HG02981 (cell line): Measurements from ENCODE around the gene MYEOV.

Source experiments
- ATAC-seq: cut with Tn5 transposase; IDR thresholded peaks from one replicate; pipeline ENCODE4 v1.9.1; 2021; ENCODE audit warnings: mild to moderate bottlenecking, moderate library complexity; ENCODE audit not compliant: unreplicated experiment

Gene MYEOV

GRCh38 chr11:69314555-69314954, 20.6 kb downstream of the MYEOV start:
- ATAC-seq: no peak

- no peak for ATAC-seq
Observed at GRCh38 chr11:69316956-69317355, 23.0 kb downstream of the MYEOV start.

GRCh38 chr11:69317401-69318092, 23.6 kb downstream of the MYEOV start:
- no peak for ATAC-seq

- ATAC-seq: no peak
Observed at GRCh38 chr11:69318093-69318420, 24.1 kb downstream of the MYEOV start.

- ATAC-seq: no peak
Observed at GRCh38 chr11:69319255-69320106, 25.5 kb downstream of the MYEOV start.

- ATAC-seq: no peak
Observed at GRCh38 chr11:69320326-69320725, 26.4 kb downstream of the MYEOV start.

GRCh38 chr11:69320756-69321741, 27.1 kb downstream of the MYEOV start:
- no peak for ATAC-seq

GRCh38 chr11:69321877-69322361, 28.0 kb downstream of the MYEOV start:
- no peak for ATAC-seq

GRCh38 chr11:69325446-69325845, 31.5 kb downstream of the MYEOV start:
- no peak for ATAC-seq

- no peak for ATAC-seq
Observed at GRCh38 chr11:69326622-69327219, 32.8 kb downstream of the MYEOV start.

GRCh38 chr11:69327741-69328191, 33.8 kb downstream of the MYEOV start:
- ATAC-seq: no peak

- ATAC-seq: no peak
Observed at GRCh38 chr11:69328231-69328630, 34.3 kb downstream of the MYEOV start.

- ATAC-seq: no peak
Observed at GRCh38 chr11:69329581-69329980, 35.6 kb downstream of the MYEOV start.

- ATAC-seq: no peak
Observed at GRCh38 chr11:69330330-69330729, 36.4 kb downstream of the MYEOV start.

GRCh38 chr11:69333149-69333710, 39.3 kb downstream of the MYEOV start:
- no peak for ATAC-seq

GRCh38 chr11:69333879-69334278, 39.9 kb downstream of the MYEOV start:
- no peak for ATAC-seq

GRCh38 chr11:69335007-69335780, 41.2 kb downstream of the MYEOV start:
- no peak for ATAC-seq

GRCh38 chr11:69335781-69336405, 41.9 kb downstream of the MYEOV start:
- ATAC-seq: no peak

- peak; percentile 41 for ATAC-seq
Observed at GRCh38 chr11:69337211-69337721, 43.3 kb downstream of the MYEOV start.
